Measurements from ENCODE around the gene CYLD.

GRCh38 chr16:50812876-50813466 is 71.1 kb downstream of the CYLD start:
- TF ChIP-seq, protein P1, sequence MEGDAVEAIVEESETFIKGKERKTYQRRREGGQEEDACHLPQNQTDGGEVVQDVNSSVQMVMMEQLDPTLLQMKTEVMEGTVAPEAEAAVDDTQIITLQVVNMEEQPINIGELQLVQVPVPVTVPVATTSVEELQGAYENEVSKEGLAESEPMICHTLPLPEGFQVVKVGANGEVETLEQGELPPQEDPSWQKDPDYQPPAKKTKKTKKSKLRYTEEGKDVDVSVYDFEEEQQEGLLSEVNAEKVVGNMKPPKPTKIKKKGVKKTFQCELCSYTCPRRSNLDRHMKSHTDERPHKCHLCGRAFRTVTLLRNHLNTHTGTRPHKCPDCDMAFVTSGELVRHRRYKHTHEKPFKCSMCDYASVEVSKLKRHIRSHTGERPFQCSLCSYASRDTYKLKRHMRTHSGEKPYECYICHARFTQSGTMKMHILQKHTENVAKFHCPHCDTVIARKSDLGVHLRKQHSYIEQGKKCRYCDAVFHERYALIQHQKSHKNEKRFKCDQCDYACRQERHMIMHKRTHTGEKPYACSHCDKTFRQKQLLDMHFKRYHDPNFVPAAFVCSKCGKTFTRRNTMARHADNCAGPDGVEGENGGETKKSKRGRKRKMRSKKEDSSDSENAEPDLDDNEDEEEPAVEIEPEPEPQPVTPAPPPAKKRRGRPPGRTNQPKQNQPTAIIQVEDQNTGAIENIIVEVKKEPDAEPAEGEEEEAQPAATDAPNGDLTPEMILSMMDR (optimal IDR thresholded peaks at IDR 0.05 in 1 of 3, IDR thresholded peaks at IDR 0.05 in 1 of 3, conservative IDR thresholded peaks at IDR 0.05 in 1 of 3; ENCODE audit: extremely low read depth in 1 of 3, insufficient read depth in 2 of 3, low read length in 3 of 3) = no peak
- TF ChIP-seq EZH2 (IDR thresholded peaks at IDR 0.05; ENCODE audit: low read length) = no peak
